HG03432 (cell line): ENCODE measurements around the gene MRFAP1.
"Not testable (repeated sequence)": the region's sequence is repeated elsewhere in the genome, so short reads cannot be mapped to it uniquely, and the experiment has no call there.

ENCODE experiments used
- ATAC-seq: cut with Tn5 transposase; IDR thresholded peaks from one replicate; pipeline ENCODE4 v1.9.1; 2021; ENCODE audit warnings: mild to moderate bottlenecking, moderate library complexity; ENCODE audit not compliant: unreplicated experiment

The MRFAP1 gene

GRCh38 chr4:6663596-6664393 lies 23.3 kb downstream of the MRFAP1 start:
- ATAC-seq = no peak

- no peak for ATAC-seq
Measured at GRCh38 chr4:6665320-6665654, 24.8 kb downstream of the MRFAP1 start.

GRCh38 chr4:6668391-6668790 lies 27.9 kb downstream of the MRFAP1 start:
- no peak for ATAC-seq

GRCh38 chr4:6671648-6672047 lies 31.2 kb downstream of the MRFAP1 start:
- no peak for ATAC-seq

- no peak for ATAC-seq
Measured at GRCh38 chr4:6672131-6672530, 31.6 kb downstream of the MRFAP1 start.

DNA sequence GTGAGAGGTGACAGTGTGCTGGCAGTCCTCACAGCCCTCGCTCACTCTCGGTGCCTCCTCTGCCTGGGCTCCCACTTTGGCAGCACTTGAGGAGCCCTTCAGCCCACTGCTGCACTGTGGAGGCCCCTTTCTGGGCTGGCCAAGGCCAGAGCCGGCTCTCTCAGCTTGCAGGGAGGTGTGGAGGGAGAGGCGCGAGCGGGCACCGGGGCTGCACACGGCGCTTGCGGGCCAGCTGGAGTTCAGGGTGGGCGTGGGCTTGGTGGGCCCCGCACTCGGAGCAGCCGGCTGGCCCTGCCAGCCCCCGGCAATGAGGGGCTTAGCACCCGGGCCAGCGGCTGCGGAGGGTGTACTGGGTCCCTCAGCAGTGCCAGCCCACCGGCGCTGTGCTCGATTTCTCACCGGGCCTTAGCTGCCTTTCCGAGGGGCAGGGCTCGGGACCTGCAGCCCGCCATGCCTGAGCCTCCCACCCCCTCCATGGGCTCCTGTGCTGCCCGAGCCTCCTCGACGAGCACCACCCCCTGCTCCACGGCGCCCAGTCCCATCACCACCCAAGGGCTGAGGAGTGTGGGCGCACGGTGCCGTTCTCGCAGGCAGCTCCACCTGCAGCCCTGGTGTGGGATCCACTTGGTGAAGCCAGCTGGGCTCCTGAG lies 32.2 kb downstream of the MRFAP1 start:
- not testable (repeated sequence) for ATAC-seq

- ATAC-seq = not testable (repeated sequence)
Measured at GRCh38 chr4:6673191-6673659, 32.7 kb downstream of the MRFAP1 start.

GRCh38 chr4:6673660-6674499 lies 33.4 kb downstream of the MRFAP1 start:
- ATAC-seq = peak; percentile 79

GRCh38 chr4:6674500-6675149 lies 34.1 kb downstream of the MRFAP1 start:
- ATAC-seq = peak; percentile 37

DNA sequence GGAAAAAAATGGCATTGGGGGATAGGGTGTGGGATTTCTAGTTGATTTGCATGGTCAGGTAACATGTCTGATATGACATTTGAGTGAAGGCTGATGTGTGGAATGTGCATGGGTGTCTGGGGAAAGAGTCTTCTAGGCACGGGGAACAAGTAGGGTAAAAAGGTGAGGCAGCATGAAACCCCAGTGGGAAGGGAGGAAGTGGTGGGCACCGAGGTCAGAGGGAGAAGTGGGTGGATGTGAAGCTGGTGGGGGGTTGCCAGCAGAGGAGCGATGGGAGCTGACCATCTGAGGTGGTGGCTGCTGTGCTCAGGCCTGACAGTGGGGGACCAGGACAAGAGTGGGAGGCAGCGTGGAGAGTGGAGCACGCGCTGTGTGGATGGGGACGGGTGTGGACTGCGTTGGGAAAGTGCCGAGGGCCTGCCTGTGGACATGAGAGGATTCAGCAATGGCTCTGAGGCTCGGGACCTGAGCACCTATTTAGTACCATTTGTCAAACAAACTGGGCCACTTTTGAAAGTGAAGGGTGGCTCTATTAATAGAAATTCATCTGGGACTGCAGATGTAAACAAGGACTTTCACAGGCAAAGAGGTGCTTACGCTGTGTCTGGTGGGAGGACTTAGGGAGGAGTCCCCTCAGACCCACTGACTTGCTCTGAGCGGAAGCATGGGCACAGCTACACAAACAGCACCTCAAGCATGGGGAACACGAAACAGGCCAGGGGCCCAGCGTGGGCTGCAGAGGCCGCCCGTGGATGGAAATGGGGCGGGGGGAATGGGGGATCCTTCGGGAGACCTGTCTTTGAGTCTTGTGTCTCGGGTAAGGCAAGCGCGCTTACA lies 36.5 kb downstream of the MRFAP1 start:
- ATAC-seq = no peak

DNA sequence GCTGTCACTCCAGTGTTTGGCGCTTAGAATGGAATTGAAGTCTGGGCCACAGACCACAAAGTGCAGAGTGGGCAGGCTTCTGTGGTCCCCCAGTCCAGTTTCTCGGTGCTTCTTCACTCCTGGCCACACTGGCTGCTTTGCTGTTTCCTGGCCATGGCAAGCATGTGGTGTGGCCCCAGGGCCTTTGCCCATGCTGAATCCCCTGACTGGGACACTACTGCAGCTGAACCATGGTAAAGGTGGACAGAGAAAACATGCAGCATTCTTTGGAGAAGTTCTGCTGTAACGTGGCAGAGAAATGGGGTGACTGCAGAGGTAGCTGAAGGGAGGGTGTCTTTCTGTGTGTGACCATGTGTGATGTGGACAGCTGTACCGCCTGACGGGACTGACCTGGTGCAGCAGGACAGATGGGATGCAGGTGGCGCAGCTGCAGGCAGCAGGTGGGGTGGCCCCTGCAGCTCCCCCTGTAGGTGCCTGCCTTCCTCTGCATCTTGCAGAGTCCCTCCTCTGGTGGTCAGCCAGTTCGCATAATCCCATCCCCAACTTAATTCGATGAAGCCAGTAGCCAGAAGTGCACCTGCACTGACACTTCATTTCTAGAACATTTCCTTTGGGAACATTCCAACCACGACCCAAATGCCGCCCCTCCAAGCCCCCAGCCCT lies 40.0 kb downstream of the MRFAP1 start:
- ATAC-seq = no peak

- no peak for ATAC-seq
Measured at GRCh38 chr4:6681191-6681590, 40.7 kb downstream of the MRFAP1 start.

- ATAC-seq = no peak
Measured at GRCh38 chr4:6682862-6683590, 42.5 kb downstream of the MRFAP1 start.

DNA sequence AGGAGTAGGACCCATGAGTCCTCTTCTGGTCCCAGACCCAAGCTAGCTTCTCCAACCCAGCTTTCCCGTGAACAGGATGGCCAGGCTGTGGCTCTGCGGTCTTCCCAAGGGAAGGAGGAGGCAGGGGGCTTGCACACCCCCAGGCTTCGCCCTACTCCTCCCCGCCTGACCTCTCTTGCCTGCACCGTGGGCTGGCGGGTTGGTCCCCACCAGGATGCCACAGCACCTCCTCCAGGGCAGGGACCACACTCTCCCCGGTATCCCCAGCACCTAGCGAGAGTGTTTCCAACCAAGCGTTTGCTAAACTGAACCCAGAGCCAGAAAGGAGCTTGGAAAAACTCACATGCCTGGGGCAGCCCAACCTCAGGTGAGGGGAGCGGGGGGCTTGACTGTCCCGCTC lies 44.2 kb downstream of the MRFAP1 start:
- no peak for ATAC-seq

- ATAC-seq = no peak
Measured at GRCh38 chr4:6686104-6686787, 45.8 kb downstream of the MRFAP1 start.

GRCh38 chr4:6687947-6688878 lies 47.7 kb downstream of the MRFAP1 start:
- no peak for ATAC-seq

DNA sequence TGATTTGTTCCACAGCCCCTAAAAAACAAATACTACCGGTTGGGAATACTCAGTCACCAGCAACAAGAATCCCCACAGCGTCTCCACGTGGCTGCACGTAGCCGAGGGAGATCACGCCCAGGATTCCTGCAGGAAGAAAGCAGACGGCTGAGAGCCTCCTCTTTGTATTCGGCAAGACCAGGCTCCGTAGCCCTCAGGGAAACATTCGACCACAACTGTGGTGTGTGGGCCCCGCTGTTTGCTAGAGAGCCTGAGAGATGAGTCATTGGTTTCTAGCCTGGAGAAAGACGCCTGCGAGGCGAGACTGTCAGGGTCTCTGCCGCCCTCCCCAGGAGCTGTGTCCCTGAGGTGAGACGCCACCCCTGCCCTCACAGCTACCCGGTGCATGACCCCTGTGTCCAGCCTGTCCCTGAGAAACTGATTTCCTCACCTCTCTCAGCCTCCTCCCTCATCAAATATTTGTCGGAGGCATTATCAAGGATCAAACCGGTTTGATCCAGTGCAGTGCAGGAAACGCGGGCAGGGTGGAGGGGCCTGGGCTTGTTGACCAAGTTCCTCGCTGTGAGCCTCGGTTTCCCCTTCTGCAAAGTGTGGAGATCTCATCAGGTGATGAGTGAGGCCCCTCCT lies 48.5 kb downstream of the MRFAP1 start:
- ATAC-seq = peak; percentile 89
